8988T (cell line): Measurements from ENCODE around the gene TFEB.

Experiments
- DNase-seq: peaks from one replicate; pipeline ENCODE4 v3.0.0; 2011

TFEB gene

DNA sequence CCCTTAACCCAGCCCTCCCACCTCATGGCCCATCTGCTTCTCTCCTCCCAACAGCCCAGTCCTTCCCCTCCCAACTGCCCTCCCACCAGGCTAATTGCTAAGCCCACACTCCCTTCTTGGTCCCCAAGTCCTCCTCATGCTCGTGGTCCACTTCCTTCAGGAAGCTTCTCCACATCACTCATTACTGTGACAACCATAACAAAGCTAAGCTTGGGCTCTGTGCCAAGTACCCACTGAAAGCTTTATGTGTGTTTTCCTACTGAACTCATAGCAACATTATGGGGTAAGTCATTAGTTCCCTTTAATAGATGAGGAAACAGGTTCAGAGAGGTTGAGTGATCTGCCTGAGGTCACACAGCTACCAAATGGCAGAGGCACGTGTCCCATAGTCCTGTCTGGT, 28.1 kb upstream of the TFEB start:
- no peak for DNase-seq

DNA sequence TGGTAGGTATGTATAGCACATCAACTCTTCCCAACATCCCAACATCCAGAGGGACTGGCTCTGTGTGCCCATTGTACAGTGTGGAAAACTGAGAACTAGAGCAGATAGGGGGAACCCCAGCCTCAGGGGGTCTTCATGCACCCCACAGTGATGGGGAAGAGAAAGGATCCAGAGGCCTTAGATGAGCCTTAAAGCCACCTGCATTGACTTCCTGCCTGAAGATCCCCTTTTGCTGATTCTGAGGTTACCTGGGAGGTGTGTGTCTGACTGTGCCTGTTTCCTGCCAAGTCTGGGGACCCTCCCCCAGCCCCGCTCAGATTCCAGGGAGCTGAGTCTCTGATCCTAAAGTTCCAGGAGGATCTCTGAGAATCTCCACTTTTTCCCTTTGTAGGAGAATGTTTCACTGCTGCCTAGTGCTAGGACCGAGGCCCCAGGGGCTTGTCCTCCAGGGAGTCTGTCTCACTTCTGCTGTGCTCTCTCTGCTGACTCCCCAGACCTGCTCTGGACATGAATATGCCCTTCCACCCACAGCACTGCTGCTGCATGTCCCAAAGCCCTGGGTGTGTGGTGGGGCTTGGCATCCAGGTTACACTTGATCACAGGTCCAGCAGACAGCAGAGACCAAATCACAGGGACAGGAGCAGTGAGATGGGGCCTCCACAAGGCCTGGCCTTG, 24.6 kb upstream of the TFEB start:
- no peak for DNase-seq

DNA sequence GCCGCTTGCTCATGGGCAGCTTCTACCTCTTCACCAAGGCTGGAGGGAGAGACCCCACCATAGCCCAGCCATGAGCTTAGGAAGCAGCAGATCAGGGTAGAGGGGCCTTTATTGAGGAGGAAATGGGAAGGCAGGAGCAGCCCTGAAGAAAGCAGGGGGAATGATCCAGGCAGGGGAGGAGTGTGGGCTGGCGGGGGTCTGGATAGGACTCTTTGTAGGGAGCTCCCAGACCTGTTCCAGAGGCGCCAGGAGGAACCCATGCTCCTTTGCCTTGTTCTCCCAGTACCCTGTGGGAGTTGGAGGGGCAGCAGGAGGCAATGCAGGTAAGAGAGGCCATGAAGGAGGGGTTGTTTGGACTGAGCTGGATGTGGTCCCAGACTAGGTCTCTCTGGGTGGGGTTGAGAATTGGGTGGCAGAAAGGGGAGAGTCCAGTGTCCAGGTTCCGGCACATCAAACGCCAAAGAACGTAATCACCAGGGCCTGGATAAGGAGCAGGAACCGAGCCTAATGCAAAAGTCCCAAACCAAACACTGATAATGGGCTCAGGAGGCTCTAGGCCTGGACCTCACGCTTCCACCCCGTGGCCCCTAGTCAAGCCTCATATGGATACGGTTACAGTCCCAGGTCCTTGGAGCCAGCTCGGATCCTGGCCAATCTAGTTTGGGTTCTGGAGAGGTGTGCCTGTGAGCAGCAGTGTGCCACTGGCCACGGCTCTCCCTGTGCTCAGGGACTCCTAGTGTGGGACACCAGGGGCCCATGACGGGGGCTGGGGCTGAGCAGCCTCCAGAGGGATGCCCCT, 23.9 kb upstream of the TFEB start:
- DNase-seq, result no peak

DNA sequence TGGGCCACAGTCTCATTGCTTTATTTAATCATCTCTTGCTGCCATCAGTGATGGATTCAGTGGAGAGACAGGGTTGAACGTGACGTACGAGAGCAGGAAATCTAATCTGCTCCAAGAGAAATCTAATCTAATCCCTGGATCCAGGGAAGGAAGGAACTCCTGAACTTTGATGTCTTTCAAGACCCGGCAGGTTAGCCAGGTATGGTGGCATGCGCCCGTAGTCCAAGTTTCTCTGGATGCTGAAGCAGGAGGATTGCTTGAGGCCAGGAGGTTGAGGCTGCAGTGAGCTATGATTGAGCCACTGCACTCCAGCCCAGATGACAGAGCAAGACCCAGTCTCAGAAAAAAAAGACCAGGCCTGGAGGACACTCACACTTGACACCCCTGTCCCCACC, 23.2 kb upstream of the TFEB start:
- no peak for DNase-seq

DNA sequence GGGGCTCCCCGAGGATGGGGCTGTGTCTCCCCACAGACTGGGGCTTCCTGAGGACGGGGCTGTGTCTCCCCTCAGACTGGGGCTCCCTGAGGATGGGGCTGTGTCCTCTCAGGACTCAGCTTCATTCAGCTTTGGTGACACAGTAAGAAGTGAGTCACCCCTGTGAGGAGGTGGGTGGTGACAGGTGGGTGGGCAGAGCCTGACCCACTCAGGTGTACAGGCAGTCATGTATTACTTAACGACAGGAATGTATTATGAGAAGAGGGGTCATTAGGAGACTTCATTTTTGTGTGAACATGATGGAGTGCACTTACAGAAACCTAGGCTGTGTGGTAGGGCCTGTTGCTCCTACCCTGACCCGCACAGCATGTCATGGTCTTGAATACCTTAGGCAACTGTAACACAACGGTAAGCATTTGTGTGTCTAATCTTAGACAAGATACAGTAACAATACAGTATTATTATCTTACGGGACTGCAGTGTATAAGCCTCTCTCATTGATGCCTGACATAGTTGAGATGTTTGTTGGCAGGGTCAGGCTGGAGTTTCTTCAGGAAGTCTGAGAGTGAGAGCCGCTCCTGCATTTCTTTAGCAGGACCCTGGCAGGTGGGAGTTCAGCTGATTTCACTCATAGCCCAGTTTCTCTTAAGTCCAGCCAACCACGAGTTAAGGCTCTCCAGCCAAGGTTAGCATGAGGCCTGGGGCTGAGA, 22.7 kb upstream of the TFEB start:
- DNase-seq, result no peak

DNA sequence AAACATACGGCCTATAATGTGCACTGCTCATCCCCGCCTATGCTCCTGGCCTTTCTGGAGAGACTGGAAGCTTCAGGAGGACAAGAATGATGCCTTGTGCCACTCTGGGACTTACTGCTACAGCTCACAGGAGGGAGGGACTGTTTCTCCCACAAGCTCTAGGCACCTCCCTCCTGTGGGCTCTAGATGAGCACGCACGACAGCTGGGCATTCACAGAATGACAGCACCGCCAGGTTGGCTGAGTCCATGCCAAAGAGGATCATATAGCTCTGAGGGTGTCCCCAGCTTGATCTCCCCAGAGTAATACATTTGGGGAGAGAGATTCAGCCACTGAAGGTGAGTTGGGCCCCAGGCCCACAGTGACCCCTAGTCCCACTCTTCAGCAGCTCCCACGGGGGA, 21.9 kb upstream of the TFEB start:
- no peak for DNase-seq

DNA sequence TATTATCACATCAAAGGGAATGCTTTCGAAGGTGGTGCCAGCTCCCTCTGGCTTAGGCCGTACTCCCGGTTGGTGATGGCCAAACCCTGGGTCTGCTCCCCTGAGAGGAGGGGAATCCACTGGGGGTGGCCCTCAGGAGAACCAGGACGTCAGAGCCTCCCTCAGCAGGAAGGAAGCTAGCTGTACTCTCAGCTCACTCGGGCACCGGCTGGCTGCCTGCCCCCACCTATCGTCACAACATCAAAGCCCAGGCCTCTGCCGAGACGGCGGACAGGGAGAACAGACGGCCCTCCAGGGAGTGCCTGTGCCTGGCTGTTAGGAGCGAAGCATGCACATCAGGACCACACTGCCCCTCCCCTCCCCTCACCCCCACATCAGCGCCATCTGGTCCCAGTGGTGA, 20.9 kb upstream of the TFEB start:
- DNase-seq, result no peak

DNA sequence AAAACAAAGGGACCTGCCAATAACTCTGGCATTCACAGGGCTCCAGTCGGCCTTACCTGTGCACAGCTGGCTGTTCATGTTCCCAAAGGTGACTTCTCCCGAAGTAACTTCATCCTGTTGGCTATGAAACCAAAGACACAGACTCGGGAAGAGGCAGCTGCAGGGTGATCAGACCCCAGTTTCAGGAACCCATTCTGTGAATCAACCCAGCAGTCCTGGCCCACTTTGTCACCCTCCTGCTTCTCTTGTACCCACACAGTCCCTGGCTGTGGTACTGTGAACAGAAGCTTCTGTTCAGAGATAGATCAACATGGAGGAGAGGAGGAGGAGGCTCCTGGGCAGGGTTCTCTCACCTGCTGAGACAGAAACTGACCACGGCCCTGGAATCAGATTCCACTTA, 20.5 kb upstream of the TFEB start:
- DNase-seq, result no peak

DNA sequence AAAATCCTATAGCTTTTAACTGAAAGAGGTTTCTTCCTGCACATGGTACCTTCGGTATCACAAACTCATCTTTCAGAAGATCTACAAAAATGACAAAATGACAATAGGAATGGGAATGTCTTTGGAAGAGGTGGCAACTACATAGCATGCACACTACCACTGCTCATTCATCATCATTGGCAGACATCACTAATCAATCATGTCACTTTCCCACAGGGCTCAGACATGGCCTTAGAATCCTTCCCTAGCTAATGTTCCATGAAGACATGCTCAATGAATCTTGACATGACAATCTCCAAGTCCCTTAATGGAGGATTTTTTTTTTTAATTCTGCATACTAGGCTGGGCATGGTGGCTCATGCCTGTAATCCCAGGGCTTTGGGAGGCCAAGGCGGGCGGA, 15.0 kb upstream of the TFEB start:
- no peak for DNase-seq

DNA sequence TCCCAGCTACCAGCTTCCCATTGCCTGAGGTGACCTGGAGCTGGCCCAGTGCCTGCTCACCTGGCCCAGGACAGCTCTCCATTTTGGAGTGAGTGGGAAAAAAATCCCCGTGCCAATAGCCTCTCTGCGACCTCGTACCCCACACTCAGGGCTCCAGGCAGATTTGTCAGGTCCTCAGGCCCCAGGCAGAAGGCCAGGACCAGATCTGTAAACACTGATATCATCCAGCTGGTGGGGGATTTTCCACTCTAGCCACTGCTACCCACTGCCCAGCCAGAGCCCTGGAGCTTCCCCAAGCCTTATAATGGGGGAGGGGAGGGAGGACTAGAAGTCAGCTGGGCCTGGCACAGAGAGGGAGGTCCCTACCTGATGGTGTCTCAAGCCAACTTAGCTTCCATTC, 13.1 kb upstream of the TFEB start:
- DNase-seq, result no peak

DNA sequence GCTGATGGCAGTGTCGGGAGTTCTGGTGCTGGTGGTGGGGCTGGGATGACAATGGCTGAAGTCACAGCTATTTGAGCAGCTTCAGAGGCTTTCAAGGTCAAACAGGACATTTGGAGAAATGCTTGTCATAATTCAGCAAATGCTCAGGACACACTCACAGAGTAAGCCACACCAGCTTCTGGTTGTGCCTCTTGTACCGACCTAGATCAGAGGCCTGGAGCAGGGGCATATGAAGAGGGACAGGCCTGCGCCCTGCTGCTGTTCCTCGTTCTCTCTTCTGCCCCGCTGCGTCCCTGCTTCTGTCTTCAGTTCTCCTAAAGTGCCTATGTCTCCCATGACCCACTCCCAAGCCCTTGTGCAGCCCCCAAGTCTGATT, 12.7 kb upstream of the TFEB start:
- DNase-seq, result no peak

DNA sequence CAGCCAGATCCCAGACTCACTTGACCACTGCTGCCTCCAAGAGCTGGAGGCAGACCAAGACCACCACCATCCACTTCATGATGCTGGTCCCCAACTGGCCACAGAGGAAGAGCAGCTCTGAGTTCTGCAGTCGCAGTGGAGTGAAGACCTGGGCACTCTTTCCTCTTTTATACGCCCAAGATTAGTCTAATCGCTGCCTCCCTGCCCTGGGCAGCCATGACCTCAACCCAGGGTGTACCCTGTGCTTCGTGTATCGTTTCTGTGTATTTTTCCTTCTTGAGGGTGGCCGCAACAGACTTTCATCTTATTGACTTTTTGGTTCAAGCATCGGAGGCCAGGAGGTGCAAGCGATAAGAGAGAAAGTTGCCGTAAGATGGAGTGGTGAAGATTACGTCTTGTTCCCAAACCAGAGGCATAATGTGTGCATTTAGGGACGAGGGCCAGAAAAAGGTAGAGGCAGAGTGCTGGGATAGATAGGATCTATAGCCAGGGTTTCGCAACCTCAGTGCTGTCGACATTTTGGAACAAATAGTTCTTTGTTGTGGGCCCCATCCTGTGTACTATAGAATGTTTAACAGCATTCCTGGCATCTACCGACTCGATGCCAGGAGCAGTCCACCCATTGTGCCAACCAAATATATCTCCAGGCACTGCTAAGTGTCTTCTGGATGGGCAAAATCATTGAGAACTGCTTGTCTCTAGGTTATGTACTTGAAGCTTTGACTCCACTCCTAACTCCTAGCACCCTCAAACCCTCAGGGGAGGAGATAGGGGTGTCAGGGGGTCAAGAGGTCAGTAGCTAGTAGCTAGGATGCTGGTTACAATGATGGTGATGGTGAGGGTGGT, 12.1 kb upstream of the TFEB start, which contains the start of gene PGC:
PGC (minus strand) TSS at position 142 of the 846 bp plus-strand sequence; CDS start at position 79, 63 bp downstream.
- no peak for DNase-seq

DNA sequence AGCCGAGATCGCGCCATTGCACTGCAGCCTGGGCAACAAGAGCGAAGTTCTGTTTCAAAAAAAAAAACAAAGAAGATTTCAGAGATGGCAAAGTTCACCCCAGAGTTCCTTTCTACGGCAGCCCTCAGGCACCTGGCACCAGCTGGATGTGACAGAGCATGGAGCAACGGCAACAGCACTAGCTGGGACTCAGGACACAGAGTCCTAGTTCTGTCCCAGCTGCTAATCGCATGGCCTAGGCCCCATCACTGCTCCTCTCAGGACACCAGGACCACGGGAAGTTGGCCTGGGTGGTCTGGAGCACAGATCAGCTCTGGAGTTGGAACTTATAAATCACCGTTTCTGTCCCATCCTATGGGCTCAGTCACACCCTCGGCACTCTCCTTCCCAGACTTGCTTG, 10.7 kb upstream of the TFEB start:
- DNase-seq, result no peak

DNA sequence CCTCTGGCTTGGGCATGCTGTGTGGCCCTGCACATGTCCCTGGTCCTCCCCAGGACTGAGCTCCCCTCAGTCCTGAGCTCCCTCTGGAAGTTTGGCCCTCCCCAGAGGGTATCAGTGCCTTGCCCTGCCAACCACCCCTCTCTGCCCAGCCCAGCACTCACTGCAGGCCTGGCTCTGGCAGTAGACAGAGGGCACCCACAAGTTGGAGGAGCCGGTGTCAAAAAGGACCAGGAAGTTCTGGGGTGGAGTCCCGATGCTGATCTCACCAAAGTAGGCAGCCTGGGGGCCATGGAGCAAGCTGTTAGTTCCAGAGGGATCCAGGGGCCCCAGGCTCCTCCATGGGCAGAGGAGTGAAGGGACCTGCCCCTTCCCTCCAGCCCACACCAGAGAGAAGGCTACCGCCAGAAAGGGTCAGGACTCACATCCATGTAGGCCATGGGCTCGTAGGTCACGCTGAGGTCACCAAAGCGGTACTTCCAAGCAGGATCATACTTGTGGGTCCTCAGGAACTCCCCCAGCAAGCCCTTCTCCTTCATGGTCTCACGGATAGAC, 8.9 kb upstream of the TFEB start:
- no peak for DNase-seq

DNA sequence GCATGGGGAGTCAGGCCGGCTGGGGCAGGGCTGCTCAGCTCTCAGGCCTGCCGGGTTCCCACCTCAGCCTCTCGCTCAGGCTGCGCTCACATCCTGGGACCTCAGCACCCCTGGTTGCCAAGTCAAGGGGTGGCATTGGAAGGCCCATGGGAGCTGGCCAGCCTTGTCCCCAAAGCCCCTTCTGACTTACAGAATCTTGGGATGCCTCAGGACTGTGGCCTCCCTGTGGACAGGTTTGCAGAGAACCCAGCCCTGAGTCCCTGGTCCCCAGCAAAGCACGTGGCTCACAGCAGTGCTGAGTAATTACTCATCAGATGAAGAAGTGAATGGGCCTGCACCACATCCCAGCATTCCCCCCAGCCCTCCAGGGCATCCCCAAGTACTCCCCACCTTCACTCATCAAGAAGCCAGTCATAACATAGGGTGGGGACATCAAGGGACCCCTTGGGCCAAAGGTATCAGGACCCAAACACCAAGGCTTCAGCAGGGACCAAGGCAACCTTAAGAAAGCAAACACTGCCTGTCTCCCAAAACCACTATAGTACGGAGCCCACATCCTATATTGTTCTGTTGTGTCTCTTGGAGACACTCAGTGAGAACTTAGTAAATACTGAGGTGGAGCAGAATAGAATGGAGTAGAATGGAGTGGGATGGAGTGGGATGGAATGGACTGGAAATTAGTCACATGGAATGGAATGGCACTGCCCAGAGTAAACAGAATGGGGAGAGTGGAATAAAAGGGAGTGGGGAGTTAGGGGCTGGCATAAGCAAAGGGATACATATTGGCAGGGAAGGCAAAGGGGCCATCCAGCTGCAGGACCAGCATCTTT, 8.2 kb upstream of the TFEB start:
- DNase-seq, result no peak

DNA sequence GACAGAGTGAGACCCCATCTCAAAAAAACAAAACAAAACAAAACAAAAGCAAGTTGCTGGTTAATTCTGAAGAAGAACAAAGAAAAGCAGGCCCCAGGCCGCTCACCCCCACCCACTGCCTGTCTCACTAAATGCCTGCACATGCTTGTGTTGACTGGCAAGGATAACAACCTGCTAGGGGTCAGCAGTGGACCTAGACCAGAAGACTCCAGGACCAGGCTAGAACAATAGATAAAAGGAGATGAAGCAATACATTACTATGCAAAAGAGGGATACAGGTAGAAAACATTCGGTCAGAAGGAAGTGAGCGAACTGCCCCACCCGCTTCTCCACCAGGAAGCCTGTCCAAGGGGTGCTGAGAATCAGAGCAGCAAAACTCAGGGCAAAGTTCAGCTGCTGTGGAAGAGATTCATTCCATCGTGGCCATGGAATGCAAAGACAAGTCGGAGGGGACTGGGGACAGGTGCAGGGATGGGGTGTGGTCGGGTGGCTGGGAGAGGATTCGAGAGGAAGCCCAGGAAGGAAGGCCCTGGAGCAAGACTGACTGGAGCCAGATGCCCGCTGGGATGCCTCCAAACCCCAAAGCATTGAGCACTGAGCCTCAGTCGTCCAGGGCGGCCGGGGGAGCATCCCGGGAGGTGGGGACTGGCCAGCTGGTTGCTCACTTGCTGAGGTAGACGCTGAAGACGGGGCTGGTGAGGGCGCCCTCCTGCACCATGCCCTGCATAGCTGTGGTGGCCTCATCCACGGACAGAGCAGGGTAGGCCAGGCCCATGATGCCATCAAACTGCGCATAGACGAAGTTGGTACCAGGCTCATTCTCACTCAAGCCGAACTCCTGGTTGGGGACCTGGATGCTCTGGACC, 6.5 kb upstream of the TFEB start:
- no peak for DNase-seq

DNA sequence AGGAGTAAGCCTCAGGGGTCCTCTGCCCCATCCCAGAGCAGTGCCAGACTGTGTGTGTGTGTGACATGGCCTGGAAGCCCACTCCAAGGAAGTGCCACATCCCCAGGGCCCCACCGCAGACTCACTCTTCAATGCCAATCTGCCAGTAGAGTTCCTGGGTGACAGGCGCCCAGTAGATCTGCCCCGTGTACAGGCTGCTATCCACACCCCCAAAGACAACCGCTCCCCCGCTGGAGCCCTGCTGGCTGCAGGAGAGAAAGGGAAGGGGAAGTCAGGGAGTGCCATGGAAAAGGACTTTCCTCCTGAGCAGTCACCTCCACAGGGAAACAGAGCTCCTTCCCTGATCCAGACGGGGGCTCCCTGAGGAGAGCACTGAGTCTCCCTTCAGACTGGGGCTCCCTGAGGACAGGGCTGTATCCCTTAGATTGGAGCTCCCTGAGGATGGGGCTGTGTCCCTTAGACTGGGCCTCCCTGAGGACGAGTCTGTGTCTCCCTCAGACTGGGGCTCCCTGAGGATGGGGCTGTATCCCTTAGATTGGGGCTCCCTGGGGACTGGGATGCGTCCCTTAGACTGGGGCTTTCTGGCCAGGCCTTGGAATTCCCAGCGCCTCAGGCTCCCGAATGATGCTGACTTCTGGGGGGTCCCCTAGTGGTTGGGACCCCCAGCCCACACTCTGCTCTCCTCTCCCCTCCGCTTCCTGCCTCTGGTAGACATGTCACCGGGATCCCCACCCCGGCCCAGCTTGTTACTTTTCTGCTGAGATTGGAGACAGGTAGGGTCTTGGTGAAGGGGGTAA, 5.2 kb upstream of the TFEB start:
- no peak for DNase-seq

DNA sequence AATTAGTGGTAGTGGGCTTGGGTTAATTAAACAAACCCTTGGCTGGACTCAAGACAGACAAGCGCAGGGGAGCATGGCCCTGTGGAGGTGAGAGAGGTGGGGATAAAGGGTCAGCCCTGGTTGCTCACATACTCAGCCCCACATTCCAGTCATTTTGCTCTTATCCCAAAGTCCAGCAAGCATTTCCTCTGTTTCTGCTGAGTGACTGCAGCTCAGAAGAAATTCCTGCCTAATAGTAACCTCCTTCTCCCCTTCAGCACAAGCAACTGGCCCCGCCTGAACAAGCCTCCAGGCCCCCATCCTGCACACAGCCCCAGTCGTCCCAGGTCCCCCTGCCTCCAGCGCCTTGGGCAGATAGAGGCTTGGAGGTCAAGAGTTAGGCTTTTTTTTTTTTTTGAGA, 3.6 kb upstream of the TFEB start:
- DNase-seq, result no peak

DNA sequence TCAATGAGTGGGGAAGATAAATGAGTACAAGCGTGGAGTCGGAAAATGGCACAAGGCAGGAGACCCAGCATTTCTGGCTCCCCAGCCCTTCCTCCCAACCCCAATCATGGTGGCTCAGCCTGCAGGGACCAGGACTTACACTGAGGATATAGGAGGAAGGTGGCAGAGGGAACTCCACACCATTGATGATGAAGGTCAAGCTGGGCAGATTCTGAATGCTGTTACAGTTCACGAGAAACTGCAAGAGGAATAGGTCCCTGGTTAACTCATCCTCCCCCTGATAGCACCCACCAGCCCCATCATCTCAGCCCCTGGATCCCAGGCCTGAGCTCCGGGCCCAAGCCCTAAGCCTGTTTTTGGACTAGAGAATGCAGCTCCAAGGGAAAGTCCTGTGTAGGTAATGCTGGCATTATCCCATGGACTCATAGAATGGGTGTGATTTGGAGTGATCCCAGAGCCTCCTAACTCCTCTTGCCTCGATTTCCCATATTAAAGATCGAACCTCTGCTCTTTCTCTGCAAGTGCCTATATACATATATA, 2.3 kb upstream of the TFEB start:
- no peak for DNase-seq
